Panc1 (cell line): ENCODE measurements around the gene NOC2L.

Source experiments
- CTCF ChIP-seq: fragments of 450-650 bp; IDR thresholded peaks from 2 replicates; pipeline ENCODE4 v1.5.1; 2017; ENCODE audit warnings: mild to moderate bottlenecking
- POLR2AphosphoS5 ChIP-seq: IDR thresholded peaks from 2 replicates; pipeline ENCODE4 v1.6.1; 2012; ENCODE audit warnings: mild to moderate bottlenecking, low read depth, low read length, moderate library complexity
- REST ChIP-seq, 2 experiments: IDR thresholded peaks; 2 replicates each; pipeline ENCODE4 v1.6.1; 2011 to 2012; ENCODE audit warnings: low read depth in 2 of 2, control low read depth in 1 of 2, low read length in 1 of 2, mild to moderate bottlenecking in 1 of 2, moderate library complexity in 1 of 2; ENCODE audit not compliant: insufficient read depth in 1 of 2
- SIN3A ChIP-seq: IDR thresholded peaks from 2 replicates; pipeline ENCODE4 v1.6.1; 2012; ENCODE audit warnings: low read depth, mild to moderate bottlenecking, low read length, moderate library complexity, borderline replicate concordance; ENCODE audit not compliant: insufficient read depth

- TF ChIP-seq CTCF = no peak
- TF ChIP-seq POLR2AphosphoS5 = no peak
- no peak for TF ChIP-seq REST (IDR thresholded peaks at IDR 0.05; ENCODE audit: insufficient read depth in 1 of 2, low read depth in 2 of 2, low read length in 1 of 2)
- TF ChIP-seq SIN3A = no peak
Observed at GRCh38 chr1:960363-961131, 1.5 kb upstream of the NOC2L start, which contains the start of gene KLHL17.
